Endodermal cell (in vitro differentiated cells): ENCODE measurements around the gene MTUS2. TPM values are rescaled to one million over a fixed set of nuclear protein-coding genes. Genes with fewer than 3 reads are reported as not detected.

Experiments
- DNase-seq: peaks from one replicate; pipeline ENCODE4 v3.0.0-alpha.2; 2017
- H3K27ac ChIP-seq: 2 replicates; pipeline ENCODE4 v1.5.1; 2013; ENCODE audit warnings: mild to moderate bottlenecking, low read depth, low read length, moderate library complexity
- H3K27me3 ChIP-seq: 2 replicates; pipeline ENCODE4 v1.6.1; 2013; ENCODE audit warnings: mild to moderate bottlenecking, low read length, moderate library complexity; ENCODE audit not compliant: insufficient read depth, control insufficient read depth, poor library complexity, severe bottlenecking
- H3K36me3 ChIP-seq: 2 replicates; pipeline ENCODE4 v1.7.0; 2013; ENCODE audit warnings: mild to moderate bottlenecking, low read length, moderate library complexity; ENCODE audit not compliant: control insufficient read depth, insufficient read depth
- H3K4me1 ChIP-seq: one replicate; pipeline ENCODE4 v1.7.0; 2013; ENCODE audit warnings: low read length; ENCODE audit not compliant: control insufficient read depth, insufficient read depth
- H3K4me3 ChIP-seq: 2 replicates; pipeline ENCODE4 v1.5.1; 2013; ENCODE audit warnings: mild to moderate bottlenecking, low read length, moderate library complexity
- H3K9ac ChIP-seq: 2 replicates; pipeline ENCODE4 v1.6.1; 2013; ENCODE audit warnings: mild to moderate bottlenecking, low read length, moderate library complexity; ENCODE audit not compliant: poor library complexity, severe bottlenecking; ENCODE audit errors: extremely low read depth
- H3K9me3 ChIP-seq: 2 replicates; pipeline ENCODE4 v1.6.1; 2013; ENCODE audit warnings: mild to moderate bottlenecking, low read length, moderate library complexity; ENCODE audit not compliant: control insufficient read depth
- H3K27ac Mint-ChIP-seq: 2 replicates; pipeline ENCODE4 v1.8.0; 2020; ENCODE audit warnings: mixed read lengths
- H3K27me3 Mint-ChIP-seq: 2 replicates; pipeline ENCODE4 v1.8.0; 2021; ENCODE audit warnings: mild to moderate bottlenecking, mixed read lengths; ENCODE audit not compliant: insufficient read depth
- H3K36me3 Mint-ChIP-seq: 2 replicates; pipeline ENCODE4 v1.8.0; 2020; ENCODE audit warnings: low read depth, mixed read lengths
- H3K4me1 Mint-ChIP-seq: 2 replicates; pipeline ENCODE4 v1.8.0; 2020; ENCODE audit warnings: mixed read lengths
- H3K4me3 Mint-ChIP-seq: 2 replicates; pipeline ENCODE4 v1.8.0; 2020; ENCODE audit warnings: mild to moderate bottlenecking, moderate library complexity, mixed read lengths
- H3K9me3 Mint-ChIP-seq: 2 replicates; pipeline ENCODE4 v1.8.0; 2020; ENCODE audit warnings: mild to moderate bottlenecking, mixed read lengths
- WGBS, 2 experiments: methylation state at CpG; one replicate each; pipeline versions ENCODE4 v1.1.5 to v1.1.7; 2013; ENCODE audit warnings: missing lambda C conversion rate in 2 of 2, mixed read lengths in 1 of 2; ENCODE audit not compliant: insufficient coverage in 1 of 2, insufficient read length in 1 of 2; 5-methylcytosine and 5-hydroxymethylcytosine counted together
- total RNA-seq, 2 donors: library from RNA; stranded (reverse); fragmentation: NEBNext Ultra II Directional in 1 of 2; extraction: Animal tissue kit (Norgen Biotek cat#: 25700) in 1 of 2; gene quantifications; 2 replicates in 1 of 2; 3 replicates in 1 of 2; pipeline ENCODE4 v1.2.1, GENCODE V29; 2021
- TF ChIP-seq, protein P1 (sequence below): fragments of 200-600 bp; sonication (generic); conservative IDR thresholded peaks from 2 replicates; pipeline ENCODE4 v1.5.0; 2021; ENCODE audit warnings: antibody characterized with exemption, mild to moderate bottlenecking

Gene MTUS2
- total RNA-seq, 2 donors from 2014 or later, result 1.2 to 1.3 TPM

DNA sequence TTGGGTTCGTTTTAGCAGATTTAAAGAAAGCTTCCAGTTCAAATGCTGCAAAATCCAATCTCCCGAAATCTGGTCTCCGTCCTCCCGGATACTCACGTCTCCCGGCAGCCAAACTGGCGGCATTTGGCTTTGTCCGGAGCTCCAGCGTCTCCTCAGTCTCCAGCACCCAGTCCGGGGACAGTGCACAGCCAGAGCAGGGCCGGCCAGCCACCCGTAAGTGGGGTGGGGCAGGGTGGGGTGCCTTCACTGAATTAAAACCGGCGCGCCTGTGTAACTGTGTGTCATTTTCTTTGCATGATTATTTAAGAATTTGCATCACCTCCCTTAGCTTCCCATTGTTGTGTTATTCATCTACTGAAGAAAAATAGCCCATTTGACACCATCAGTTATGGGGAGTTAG, 280.6 kb downstream of the MTUS2 start:
- H3K27ac ChIP-seq, result no peak overlapping the region
- TF ChIP-seq, protein P1, sequence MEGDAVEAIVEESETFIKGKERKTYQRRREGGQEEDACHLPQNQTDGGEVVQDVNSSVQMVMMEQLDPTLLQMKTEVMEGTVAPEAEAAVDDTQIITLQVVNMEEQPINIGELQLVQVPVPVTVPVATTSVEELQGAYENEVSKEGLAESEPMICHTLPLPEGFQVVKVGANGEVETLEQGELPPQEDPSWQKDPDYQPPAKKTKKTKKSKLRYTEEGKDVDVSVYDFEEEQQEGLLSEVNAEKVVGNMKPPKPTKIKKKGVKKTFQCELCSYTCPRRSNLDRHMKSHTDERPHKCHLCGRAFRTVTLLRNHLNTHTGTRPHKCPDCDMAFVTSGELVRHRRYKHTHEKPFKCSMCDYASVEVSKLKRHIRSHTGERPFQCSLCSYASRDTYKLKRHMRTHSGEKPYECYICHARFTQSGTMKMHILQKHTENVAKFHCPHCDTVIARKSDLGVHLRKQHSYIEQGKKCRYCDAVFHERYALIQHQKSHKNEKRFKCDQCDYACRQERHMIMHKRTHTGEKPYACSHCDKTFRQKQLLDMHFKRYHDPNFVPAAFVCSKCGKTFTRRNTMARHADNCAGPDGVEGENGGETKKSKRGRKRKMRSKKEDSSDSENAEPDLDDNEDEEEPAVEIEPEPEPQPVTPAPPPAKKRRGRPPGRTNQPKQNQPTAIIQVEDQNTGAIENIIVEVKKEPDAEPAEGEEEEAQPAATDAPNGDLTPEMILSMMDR, result no peak

DNA sequence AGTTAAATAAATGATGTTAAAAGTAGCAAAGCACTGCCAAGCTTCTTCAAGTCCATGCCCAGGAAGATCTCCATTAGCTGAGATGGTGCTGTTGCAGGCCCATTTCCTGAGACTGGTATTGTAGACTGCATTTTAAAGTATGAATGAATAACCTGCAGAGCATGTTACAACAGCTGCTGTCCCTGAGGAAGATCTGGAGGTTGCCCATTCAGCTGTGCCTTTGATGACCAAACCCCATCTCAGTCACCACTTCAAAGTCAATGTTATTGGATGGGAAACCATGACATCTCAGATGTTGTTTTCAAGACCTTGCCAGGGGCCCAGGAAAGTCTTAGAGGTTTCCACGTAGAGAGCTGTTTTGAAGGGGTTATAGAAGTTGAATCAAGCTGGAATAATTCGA, 281.3 kb downstream of the MTUS2 start:
- H3K9ac ChIP-seq, result no peak overlapping the region
- DNase-seq, result no peak
- H3K4me3 ChIP-seq, result no peak overlapping the region
- H3K4me1 Mint-ChIP-seq, result peaks cover 8% of the 10 kb centered on the region
- peaks cover 30% of the 10 kb centered on the region for H3K9me3 ChIP-seq
- H3K4me1 ChIP-seq, result no peaks in the 10 kb centered on the region
- no peaks in the 10 kb centered on the region for H3K27me3 ChIP-seq
- no peaks in the 10 kb centered on the region for H3K9me3 Mint-ChIP-seq
- H3K27me3 Mint-ChIP-seq, result no peaks in the 10 kb centered on the region
- no peaks in the 10 kb centered on the region for H3K36me3 Mint-ChIP-seq
- no peaks in the 10 kb centered on the region for H3K36me3 ChIP-seq
- no peak overlapping the region for H3K27ac Mint-ChIP-seq
- H3K4me3 Mint-ChIP-seq, result no peak overlapping the region
- no peak overlapping the region for H3K27ac ChIP-seq
- 42 to 44% methylated on average over 2 of the region's 2 CpGs for WGBS, 2 experiments
- TF ChIP-seq, protein P1, result no peak

More for the DNA sequence above, 280.6 kb downstream of the MTUS2 start:
- H3K9ac ChIP-seq, result no peak overlapping the region
- H3K36me3 Mint-ChIP-seq, result no peaks in the 10 kb centered on the region
- no peaks in the 10 kb centered on the region for H3K4me1 ChIP-seq
- H3K4me3 Mint-ChIP-seq, result no peak overlapping the region
- no peaks in the 10 kb centered on the region for H3K27me3 ChIP-seq
- H3K27ac Mint-ChIP-seq, result no peak overlapping the region
- H3K27me3 Mint-ChIP-seq, result no peaks in the 10 kb centered on the region
- peaks cover 32% of the 10 kb centered on the region for H3K9me3 ChIP-seq
- no peak for DNase-seq
- H3K36me3 ChIP-seq, result no peaks in the 10 kb centered on the region
- WGBS, 2 experiments, result 86 to 88% methylated on average over 7 to 15 of the region's 15 CpGs
- H3K4me3 ChIP-seq, result no peak overlapping the region
- no peaks in the 10 kb centered on the region for H3K9me3 Mint-ChIP-seq
- H3K4me1 Mint-ChIP-seq, result peaks cover 8% of the 10 kb centered on the region

DNA sequence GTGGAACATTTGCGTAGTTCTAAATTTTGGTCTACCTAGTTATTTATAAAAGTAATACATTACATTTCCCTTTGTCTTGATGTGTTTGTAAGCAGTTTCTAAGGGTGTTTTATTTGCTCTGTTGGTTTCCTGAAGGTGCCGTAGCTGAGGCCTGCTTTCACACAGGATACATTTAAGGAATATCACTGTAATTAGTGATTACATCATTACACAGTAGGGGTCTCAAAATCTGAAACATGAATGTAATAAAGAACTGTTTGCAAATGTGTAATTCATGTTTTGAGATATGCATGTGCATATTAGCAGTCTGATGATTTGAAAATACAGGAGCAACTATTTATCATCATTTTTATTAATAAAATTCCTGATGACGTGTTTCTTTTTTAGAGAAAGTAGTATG, 281.8 kb downstream of the MTUS2 start:
- Mint-ChIP-seq H3K4me1 (peaks cover 8% of the 10 kb centered on the region), H3K9me3 (no peaks in the 10 kb centered on the region), H3K27me3 (no peaks in the 10 kb centered on the region), H3K27ac (no peak overlapping the region), H3K36me3 (no peaks in the 10 kb centered on the region), H3K4me3 (no peak overlapping the region)
- no CpG with 5 or more reads among the region's 3 CpGs for WGBS, 2 experiments
- Histone ChIP-seq H3K9me3 (peaks cover 26% of the 10 kb centered on the region), H3K36me3 (no peaks in the 10 kb centered on the region), H3K27me3 (no peaks in the 10 kb centered on the region), H3K9ac (no peak overlapping the region), H3K4me3 (no peak overlapping the region), H3K4me1 (no peaks in the 10 kb centered on the region), H3K27ac (no peak overlapping the region)
- no peak for DNase-seq
- TF ChIP-seq, protein P1, result no peak
